GM15510 (cell line): ENCODE results near the gene GPR149.

Source experiments
- POLR2A ChIP-seq: IDR thresholded peaks from 3 replicates; pipeline ENCODE4 v1.6.1; 2011; ENCODE audit warnings: borderline replicate concordance; ENCODE audit not compliant: insufficient read length; ENCODE audit errors: extremely low read depth

Gene GPR149, protein sequence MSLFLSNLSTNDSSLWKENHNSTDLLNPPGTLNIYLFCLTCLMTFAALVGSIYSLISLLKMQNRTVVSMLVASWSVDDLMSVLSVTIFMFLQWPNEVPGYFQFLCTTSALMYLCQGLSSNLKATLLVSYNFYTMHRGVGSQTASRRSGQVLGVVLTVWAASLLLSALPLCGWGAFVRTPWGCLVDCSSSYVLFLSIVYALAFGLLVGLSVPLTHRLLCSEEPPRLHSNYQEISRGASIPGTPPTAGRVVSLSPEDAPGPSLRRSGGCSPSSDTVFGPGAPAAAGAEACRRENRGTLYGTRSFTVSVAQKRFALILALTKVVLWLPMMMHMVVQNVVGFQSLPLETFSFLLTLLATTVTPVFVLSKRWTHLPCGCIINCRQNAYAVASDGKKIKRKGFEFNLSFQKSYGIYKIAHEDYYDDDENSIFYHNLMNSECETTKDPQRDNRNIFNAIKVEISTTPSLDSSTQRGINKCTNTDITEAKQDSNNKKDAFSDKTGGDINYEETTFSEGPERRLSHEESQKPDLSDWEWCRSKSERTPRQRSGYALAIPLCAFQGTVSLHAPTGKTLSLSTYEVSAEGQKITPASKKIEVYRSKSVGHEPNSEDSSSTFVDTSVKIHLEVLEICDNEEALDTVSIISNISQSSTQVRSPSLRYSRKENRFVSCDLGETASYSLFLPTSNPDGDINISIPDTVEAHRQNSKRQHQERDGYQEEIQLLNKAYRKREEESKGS

DNA sequence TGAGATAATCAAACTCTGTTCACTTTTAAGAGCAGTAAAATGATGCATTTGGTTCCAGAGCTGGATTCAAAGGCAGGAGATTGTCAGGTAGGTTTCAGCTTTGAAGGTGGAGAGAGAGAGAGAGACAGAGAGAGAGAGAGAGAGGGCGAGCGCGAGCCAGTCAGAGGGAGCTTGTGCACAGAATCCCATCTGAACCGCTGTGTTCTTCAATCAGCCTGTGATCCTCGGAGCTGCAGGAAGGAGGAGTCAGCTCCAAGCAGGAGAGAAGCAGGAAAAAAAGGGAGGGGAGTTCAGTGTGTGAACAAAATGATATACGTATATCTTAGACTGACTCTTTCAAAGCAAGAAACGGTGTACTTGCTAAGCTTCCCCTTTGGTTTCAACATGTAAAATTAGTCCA, at the start of gene GPR149:
Gene GPR149, minus strand, starts transcription at position 177 of the 400 bp plus-strand sequence. CDS start 575 bp downstream, outside the sequence.
- no peak for TF ChIP-seq POLR2A

DNA sequence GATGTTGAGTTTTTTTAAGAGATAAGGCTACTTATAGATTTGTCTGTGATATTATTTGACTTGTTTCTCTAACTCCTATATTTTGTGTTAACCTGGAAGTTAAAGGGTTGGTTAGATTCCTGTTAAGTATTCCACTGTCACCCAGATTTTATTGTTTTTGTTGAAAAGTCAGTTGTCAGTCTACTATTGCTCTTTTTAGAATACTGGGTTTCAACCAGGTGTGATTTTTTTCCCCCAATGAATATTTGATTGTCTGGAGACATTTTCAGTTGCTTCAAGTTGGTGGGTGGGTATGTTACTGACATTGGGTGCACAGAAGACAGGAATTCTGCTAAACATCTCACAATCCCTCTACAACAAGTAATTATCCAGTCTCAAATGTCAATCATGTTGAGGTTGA, 43.8 kb upstream of the GPR149 start:
- TF ChIP-seq POLR2A: no peak

DNA sequence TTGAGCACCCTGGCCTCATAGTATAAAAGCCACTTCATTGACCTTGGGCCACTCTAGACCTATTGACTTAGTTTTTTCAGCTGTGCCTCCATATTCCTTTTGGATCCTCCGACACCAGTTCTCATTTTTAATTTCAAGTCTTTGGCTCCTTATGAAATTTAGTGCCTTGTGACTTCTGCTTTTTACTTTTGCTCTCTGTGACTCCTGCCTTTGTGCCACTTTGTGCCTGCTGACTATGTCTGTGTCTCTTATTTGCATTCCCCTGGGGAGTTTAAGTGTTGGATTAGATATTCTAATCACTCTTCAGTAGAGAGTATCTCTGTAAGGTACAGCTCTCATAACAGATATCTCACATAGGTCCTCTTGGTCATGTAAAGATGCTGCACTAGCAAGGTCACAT, 39.6 kb upstream of the GPR149 start:
- TF ChIP-seq POLR2A: no peak

DNA sequence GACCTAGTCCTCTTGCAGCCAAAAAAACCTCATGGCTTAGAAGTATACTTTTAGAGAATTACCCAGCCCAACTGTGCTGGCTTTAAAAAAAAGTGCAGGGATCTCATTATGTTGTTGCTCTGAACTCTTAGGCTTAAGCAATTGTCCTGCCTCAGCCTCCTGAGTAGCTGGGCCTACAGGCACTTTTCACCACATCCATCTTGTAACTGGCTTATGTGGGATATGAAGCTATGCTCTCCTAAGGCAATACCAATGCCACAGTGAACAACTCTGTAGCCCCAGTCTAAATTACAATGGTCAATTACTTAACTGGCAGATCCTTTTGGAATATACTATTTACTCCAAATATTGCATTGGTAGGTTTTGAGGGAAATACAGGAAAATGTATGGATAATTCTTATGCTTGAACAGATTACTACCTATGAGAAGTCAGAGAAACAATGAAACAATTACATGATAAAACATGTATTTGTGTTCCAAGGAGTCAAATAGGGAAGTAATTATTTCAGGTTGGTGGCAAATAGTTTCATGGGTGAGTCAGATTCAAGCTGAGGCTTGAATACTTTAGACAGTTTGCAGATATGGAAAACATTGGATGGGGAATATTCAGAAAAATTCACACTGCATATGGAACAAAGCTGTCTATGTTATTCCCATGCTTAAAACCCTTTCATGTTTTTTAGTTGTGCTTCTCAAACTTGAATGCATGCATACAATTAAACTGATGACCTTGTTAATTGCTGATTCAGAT, 34.6 kb upstream of the GPR149 start:
- no peak for TF ChIP-seq POLR2A

DNA sequence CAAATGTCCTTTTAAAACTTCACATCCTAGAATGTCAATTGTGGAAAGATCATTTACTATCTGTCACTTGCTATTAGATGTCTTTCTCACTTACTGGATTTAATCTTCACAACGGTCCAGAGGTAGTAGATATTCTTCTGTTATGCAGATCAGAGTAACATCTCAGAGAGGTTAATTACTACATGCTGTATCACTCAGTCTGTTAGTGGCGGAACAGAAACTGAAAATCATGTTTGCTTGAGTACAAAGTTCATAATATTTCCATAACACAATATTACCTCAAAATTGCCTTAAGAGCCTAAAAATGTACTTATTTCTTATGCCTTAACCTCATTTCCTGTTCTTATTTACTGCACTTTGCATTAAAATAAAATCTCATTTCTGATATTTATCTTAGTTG, 28.6 kb upstream of the GPR149 start:
- no peak for TF ChIP-seq POLR2A

DNA sequence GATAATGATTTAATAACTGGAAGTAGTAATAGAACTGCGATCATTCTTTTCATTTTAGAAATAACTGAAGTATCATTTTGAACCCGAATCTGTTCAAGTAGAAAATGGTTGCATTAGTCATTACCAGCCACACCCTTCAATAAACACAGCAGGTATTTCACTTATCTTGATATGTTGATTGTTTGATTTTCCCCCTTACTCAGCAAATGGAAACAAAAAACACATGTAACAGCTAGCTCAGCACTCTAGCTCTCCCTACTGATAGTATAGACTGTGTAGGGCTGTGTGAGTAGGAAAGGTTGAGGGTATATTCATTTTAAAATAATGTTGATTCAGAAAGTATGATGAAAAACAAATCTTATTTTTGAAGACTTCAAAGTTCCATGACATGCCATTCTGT, 1.1 kb upstream of the GPR149 start:
- TF ChIP-seq POLR2A: no peak

DNA sequence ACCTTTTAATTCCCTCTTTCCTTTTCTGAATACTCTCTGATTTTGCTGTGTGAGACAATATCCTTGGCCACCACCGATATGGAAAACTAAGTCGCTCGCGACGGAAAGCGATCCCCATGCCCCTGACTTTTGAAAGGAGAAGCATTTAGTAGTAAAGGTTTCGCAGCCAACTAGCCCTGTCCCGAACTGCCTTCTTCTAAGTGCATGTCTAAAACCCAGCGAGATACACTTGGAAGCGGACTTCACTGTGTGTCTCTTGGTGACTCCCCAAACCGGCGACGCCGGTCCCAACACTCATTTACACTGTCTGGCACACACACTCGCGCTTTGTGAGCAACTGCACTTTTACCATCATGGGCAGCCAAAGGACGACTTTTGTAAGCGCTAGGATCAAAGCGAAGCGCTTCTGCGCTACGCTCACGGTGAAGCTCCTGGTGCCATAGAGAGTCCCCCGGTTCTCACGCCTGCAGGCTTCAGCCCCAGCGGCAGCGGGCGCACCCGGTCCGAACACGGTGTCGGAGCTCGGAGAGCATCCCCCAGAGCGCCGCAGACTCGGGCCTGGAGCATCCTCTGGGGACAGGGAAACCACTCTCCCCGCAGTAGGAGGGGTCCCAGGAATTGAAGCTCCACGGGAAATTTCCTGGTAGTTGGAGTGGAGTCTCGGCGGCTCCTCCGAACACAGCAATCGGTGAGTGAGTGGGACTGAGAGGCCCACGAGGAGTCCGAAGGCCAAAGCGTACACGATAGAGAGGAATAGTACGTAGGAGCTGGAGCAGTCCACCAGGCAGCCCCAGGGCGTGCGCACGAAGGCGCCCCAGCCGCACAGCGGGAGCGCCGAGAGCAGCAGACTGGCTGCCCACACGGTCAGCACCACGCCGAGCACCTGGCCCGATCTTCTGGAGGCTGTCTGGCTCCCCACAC, 1.4 kb downstream of the GPR149 start:
- no peak for TF ChIP-seq POLR2A

DNA sequence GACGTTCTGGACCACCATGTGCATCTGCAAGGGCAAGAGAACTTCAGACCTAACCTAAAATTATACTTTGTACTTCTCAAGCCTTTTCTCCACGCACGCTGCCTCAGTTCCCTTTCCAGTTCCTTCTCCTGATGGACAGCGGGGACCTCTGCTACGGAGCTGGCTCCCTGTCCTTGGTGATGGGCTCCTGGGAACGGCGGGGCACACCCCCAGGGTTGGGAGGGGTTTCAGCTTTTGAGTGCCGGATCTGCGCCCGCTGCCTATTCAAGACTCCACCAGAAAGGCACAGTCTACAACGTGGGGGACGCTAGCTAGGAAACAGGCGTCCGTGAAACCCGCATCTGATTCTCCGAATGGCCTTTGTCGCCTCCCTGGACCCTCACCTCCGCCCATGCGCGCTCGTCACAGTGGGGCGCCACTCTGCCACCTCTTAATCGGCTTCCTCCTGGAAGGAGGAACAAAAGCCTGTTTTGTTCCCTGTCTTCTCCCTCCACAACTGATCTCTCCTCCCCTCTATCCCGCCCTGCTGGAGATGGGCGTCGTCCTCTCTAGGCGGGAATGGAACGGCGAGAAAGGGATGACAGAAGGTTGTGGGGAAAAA, 2.2 kb downstream of the GPR149 start:
- TF ChIP-seq POLR2A: no peak

DNA sequence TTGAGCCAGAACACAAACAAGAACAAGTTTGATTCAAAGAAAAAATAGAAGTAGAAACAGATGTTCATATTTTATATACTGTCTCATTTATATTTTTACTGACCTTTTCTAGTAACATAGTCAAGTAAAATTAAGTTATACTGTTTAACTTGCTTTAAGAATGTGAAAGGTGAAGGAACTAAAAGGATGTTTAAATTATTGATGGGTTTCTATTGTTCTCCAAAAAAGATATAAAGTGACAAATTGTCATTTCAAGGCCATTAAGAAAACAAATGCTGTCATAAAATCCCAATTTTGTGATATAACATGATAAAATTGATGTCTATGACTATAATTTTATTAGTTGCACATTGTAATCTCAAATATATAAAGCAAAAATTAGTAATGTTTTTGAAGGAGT, 7.3 kb downstream of the GPR149 start:
- TF ChIP-seq POLR2A: no peak

DNA sequence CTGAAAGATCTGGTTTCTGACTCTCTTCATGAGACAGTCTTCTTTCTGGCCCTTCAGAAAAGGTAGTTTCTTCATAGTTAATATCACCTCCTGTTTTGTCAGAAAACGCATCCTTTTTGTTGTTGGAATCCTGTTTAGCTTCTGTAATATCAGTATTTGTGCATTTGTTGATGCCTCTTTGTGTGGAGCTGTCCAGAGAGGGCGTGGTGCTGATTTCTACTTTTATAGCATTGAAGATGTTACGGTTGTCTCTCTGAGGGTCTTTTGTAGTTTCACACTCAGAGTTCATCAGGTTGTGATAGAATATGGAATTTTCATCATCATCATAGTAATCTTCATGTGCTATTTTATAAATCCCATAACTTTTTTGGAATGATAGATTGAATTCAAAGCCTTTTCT, 8.9 kb downstream of the GPR149 start:
- TF ChIP-seq POLR2A: no peak

DNA sequence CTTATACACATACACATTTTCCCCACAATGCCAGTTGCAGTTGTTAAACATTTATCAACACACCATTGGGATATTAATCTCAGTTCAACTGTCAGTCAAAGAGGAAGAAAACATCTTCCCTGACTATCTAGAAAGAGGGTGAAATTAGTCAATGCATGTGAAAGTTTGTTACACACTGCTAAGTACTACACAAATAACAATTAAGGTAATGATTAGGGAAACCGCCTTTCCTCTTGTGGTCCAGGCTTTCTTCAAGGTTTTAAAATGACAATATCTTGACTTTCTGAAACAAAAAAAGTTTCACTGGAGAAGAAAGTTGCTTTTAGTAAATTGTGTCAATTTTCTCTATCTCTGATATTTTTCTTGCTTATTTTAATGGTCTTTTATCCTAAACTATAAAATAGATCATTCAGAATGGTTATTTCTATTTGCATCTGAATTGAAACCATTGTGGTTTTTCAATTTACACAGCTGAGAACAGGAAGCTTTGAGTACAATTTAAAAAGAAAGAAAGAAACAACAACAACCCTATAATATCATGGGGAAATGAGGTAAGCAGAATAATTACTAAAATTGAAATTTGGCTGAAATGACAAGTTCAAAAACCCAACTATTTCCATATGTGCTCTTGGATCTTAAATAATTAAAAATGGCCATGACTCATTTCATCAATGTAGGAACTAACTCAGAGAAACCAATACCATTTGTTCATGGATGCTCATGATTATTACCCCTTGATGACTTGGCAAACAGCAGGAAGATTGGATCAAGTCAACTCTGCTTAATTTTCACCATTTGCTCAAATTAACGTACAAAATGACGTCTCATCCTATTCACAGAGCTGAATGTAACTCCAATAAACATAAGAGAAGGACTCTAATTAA, 31.7 kb downstream of the GPR149 start:
- no peak for TF ChIP-seq POLR2A

DNA sequence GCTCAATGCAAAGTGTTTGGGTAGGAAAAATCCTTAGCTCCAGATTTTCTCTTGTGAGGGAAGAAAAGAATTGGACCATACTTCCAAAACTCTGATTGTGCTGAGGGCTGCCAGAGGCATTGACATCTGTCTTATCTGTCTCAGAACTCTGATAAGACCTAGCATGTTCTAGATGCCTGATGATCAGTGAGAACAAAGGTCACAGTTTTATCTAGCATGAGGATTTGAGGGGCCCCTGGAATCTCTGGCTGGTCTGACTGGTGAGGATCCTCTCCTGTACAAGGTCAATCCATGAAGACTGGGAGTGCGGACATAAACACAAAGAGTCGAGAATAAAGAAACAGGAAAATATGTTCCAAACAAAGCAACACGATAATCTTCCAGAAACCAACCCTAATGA, 40.1 kb downstream of the GPR149 start:
- TF ChIP-seq POLR2A: no peak

DNA sequence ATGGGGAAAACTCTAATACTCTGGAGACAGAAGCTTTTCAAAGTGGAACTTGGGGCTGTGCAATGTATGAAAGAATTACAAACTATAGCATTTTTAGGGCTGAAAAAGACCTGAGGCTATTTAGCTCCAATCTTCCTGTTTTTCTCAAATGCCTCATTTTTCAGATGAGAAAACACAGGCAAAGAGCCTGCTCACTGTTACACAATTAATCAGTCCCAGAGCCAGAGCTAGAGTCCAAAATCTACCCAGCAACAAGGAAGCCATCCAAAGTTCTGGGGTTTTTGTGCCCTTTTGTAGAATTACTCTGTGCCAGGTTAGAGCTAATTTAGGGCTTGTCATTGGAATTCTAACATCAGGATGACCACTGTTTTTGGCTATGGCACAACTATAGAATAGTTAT, 45.5 kb downstream of the GPR149 start:
- no peak for TF ChIP-seq POLR2A
